ENCODE results near the gene ISLR2. TPM values are rescaled to one million over a fixed set of nuclear protein-coding genes. Genes with fewer than 3 reads are reported as not detected.

Gene ISLR2
- total RNA-seq, 1 experiment from 2014 or later = 8.9 TPM

DNA sequence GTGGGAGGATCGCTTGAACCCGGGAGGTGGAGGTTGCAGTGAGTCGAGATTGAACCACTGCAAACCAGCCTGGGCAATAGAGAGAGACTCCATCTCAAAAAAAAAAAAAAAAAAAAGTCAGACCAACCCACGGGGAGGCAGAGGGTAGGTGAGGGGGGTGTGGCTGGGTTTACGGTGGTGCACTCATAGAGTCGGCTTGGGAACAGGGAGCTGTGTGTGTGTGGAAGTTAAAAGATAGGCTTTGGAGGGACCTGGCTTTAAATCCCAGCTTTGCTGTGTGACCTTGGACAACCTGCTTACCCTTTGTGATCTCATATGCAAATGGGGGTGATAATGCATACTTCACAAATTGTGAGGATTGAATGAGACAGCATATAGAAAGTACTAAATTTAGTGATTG is 10.0 kb upstream of the ISLR2 start (continued):
- TF ChIP-seq, protein P1, sequence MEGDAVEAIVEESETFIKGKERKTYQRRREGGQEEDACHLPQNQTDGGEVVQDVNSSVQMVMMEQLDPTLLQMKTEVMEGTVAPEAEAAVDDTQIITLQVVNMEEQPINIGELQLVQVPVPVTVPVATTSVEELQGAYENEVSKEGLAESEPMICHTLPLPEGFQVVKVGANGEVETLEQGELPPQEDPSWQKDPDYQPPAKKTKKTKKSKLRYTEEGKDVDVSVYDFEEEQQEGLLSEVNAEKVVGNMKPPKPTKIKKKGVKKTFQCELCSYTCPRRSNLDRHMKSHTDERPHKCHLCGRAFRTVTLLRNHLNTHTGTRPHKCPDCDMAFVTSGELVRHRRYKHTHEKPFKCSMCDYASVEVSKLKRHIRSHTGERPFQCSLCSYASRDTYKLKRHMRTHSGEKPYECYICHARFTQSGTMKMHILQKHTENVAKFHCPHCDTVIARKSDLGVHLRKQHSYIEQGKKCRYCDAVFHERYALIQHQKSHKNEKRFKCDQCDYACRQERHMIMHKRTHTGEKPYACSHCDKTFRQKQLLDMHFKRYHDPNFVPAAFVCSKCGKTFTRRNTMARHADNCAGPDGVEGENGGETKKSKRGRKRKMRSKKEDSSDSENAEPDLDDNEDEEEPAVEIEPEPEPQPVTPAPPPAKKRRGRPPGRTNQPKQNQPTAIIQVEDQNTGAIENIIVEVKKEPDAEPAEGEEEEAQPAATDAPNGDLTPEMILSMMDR (IDR thresholded peaks at IDR 0.05) = no peak
- TF ChIP-seq RELA (CRISPR knock-in tag; IDR thresholded peaks at IDR 0.05; ENCODE audit: borderline replicate concordance) (no peak), FOXP1 (CRISPR knock-in tag; IDR thresholded peaks at IDR 0.05; ENCODE audit: borderline replicate concordance) (no peak), KAT7 (CRISPR knock-in tag; IDR thresholded peaks at IDR 0.05; ENCODE audit: borderline replicate concordance) (no peak), SOX15 (CRISPR knock-in tag; IDR thresholded peaks at IDR 0.05) (no peak), ELF4 (CRISPR knock-in tag; IDR thresholded peaks at IDR 0.05; ENCODE audit: low read depth) (no peak), TEAD4 (CRISPR knock-in tag; IDR thresholded peaks at IDR 0.05) (no peak)
- TF ChIP-seq, protein P2, sequence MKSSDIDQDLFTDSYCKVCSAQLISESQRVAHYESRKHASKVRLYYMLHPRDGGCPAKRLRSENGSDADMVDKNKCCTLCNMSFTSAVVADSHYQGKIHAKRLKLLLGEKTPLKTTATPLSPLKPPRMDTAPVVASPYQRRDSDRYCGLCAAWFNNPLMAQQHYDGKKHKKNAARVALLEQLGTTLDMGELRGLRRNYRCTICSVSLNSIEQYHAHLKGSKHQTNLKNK (CRISPR knock-in tag; IDR thresholded peaks at IDR 0.05) = no peak

DNA sequence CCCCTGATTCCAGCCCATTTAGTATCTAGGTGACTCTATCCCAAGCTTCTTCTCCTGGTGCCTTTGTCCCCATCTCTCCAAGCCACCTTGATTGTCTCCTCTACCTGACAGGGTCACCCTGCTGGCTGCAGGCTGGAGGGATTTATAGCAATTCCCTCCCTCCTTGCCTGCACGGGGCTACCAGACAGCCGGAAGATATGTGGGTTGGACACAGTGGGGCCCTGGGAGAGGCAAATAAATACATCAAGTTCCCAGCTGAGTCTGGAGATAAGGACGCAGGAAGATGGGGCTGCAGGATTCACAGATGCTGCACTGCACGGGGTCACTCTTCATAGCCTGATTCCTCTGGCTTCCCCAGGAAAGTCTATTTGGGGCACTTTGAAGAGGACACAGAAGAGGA is 9.3 kb upstream of the ISLR2 start:
- Mint-ChIP-seq H3K27ac (no peak overlapping the region), H3K9me3 (peaks cover 11% of the 10 kb centered on the region), H3K4me3 (no peak overlapping the region), H3K27me3 (ENCODE audit: low read depth) (peaks cover 18% of the 10 kb centered on the region), H3K36me3 (peaks cover 9% of the 10 kb centered on the region), H3K4me1 (peaks cover 51% of the 10 kb centered on the region)
- ChIA-PET CTCF (interaction anchor here (0.6 to 3.3 kb wide), 10 partner anchors 13 to 201 kb away, joined by 3 to 26 read pairs (median 4); no protein-coding TSS in a partner anchor), POLR2A (interaction anchor here (0.7 kb wide), 1 partner anchor 22 kb away, joined by 3 read pairs; no protein-coding TSS in a partner anchor)
- TF ChIP-seq, protein P3, sequence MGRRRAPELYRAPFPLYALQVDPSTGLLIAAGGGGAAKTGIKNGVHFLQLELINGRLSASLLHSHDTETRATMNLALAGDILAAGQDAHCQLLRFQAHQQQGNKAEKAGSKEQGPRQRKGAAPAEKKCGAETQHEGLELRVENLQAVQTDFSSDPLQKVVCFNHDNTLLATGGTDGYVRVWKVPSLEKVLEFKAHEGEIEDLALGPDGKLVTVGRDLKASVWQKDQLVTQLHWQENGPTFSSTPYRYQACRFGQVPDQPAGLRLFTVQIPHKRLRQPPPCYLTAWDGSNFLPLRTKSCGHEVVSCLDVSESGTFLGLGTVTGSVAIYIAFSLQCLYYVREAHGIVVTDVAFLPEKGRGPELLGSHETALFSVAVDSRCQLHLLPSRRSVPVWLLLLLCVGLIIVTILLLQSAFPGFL (CRISPR knock-in tag; IDR thresholded peaks at IDR 0.05; ENCODE audit: borderline replicate concordance) = no peak
- TF ChIP-seq ESRRA (CRISPR knock-in tag; IDR thresholded peaks at IDR 0.05; ENCODE audit: borderline replicate concordance) (no peak), CREM (CRISPR knock-in tag; IDR thresholded peaks at IDR 0.05) (no peak), RORB (CRISPR knock-in tag; IDR thresholded peaks at IDR 0.05) (no peak), CBFB (CRISPR knock-in tag; IDR thresholded peaks at IDR 0.05; ENCODE audit: low read depth) (no peak)
- TF ChIP-seq, protein P4, sequence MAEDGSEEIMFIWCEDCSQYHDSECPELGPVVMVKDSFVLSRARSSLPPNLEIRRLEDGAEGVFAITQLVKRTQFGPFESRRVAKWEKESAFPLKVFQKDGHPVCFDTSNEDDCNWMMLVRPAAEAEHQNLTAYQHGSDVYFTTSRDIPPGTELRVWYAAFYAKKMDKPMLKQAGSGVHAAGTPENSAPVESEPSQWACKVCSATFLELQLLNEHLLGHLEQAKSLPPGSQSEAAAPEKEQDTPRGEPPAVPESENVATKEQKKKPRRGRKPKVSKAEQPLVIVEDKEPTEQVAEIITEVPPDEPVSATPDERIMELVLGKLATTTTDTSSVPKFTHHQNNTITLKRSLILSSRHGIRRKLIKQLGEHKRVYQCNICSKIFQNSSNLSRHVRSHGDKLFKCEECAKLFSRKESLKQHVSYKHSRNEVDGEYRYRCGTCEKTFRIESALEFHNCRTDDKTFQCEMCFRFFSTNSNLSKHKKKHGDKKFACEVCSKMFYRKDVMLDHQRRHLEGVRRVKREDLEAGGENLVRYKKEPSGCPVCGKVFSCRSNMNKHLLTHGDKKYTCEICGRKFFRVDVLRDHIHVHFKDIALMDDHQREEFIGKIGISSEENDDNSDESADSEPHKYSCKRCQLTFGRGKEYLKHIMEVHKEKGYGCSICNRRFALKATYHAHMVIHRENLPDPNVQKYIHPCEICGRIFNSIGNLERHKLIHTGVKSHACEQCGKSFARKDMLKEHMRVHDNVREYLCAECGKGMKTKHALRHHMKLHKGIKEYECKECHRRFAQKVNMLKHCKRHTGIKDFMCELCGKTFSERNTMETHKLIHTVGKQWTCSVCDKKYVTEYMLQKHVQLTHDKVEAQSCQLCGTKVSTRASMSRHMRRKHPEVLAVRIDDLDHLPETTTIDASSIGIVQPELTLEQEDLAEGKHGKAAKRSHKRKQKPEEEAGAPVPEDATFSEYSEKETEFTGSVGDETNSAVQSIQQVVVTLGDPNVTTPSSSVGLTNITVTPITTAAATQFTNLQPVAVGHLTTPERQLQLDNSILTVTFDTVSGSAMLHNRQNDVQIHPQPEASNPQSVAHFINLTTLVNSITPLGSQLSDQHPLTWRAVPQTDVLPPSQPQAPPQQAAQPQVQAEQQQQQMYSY (CRISPR knock-in tag; IDR thresholded peaks at IDR 0.05) = no peak
- ATAC-seq (no peak), DNase-seq (ENCODE audit: low spot score) (no peak)

DNA sequence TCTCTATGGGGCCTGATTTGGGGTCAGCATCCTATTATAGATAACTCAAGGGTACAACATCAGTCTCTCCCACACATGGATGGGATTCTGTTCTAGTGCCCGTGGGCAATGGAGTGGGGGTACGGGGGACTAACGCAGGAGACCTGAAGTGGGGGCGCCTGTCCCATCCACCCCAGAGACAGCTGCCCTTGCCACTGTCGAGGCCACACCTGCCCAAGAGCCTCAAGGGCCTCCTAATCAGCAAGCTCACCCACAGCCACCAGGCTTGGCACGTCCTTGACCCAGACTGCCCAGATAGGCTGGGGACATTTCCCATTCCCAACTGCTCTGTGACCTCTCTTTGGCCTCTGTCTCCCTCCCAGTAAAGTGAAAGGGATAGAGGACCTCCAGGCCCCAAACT is 8.5 kb upstream of the ISLR2 start:
- Mint-ChIP-seq H3K36me3 (peaks cover 9% of the 10 kb centered on the region), H3K27ac (no peak overlapping the region), H3K4me1 (peaks cover 55% of the 10 kb centered on the region), H3K4me3 (no peak overlapping the region), H3K27me3 (ENCODE audit: low read depth) (peaks cover 24% of the 10 kb centered on the region), H3K9me3 (peaks cover 11% of the 10 kb centered on the region)
- CTCF ChIA-PET = interaction anchor here (0.8 to 3.3 kb wide), 9 partner anchors 23 to 201 kb away, joined by 3 to 26 read pairs (median 9); no protein-coding TSS in a partner anchor
- TF ChIP-seq ELF4 (CRISPR knock-in tag; IDR thresholded peaks at IDR 0.05; ENCODE audit: low read depth) = no peak
- TF ChIP-seq ZNF423 (CRISPR knock-in tag; IDR thresholded peaks at IDR 0.05) = no peak
- TF ChIP-seq FOXK1 (CRISPR knock-in tag; IDR thresholded peaks at IDR 0.05) = no peak
- TF ChIP-seq NFE2L1 (CRISPR knock-in tag; IDR thresholded peaks at IDR 0.05) = no peak
- no peak for TF ChIP-seq ATF1 (CRISPR knock-in tag; IDR thresholded peaks at IDR 0.05)
- no peak for TF ChIP-seq GRHL2 (CRISPR knock-in tag; IDR thresholded peaks at IDR 0.05; ENCODE audit: insufficient replicate concordance, severe bottlenecking)
- TF ChIP-seq ZNF671 (CRISPR knock-in tag; IDR thresholded peaks at IDR 0.05) = no peak
- no peak for TF ChIP-seq SMAD3 (CRISPR knock-in tag; IDR thresholded peaks at IDR 0.05; ENCODE audit: borderline replicate concordance)
- TF ChIP-seq FOXJ3 (CRISPR knock-in tag; IDR thresholded peaks at IDR 0.05; ENCODE audit: borderline replicate concordance) = no peak
- no peak for TF ChIP-seq JAZF1 (CRISPR knock-in tag; IDR thresholded peaks at IDR 0.05)
- no peak for TF ChIP-seq CBFB (CRISPR knock-in tag; IDR thresholded peaks at IDR 0.05; ENCODE audit: low read depth)
- no peak for TF ChIP-seq JUN (CRISPR knock-in tag; IDR thresholded peaks at IDR 0.05)
- TF ChIP-seq NR3C1 (CRISPR knock-in tag; conservative IDR thresholded peaks at IDR 0.05; ENCODE audit: low read depth) = no peak
- TF ChIP-seq, protein P5, sequence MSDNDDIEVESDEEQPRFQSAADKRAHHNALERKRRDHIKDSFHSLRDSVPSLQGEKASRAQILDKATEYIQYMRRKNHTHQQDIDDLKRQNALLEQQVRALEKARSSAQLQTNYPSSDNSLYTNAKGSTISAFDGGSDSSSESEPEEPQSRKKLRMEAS (CRISPR knock-in tag; IDR thresholded peaks at IDR 0.05) = no peak
- POLR2A ChIA-PET = no interaction called here
- DNase-seq (ENCODE audit: low spot score) (no peak), ATAC-seq (no peak)

All from WTC11 (cell line).